Measurements from ENCODE around the gene MIPOL1. TPM values are rescaled to one million over a fixed set of nuclear protein-coding genes. Genes with fewer than 3 reads are reported as not detected.
"Not testable (repeated sequence)": the region's sequence is repeated elsewhere in the genome, so short reads cannot be mapped to it uniquely, and the experiment has no call there.

MIPOL1 gene, protein sequence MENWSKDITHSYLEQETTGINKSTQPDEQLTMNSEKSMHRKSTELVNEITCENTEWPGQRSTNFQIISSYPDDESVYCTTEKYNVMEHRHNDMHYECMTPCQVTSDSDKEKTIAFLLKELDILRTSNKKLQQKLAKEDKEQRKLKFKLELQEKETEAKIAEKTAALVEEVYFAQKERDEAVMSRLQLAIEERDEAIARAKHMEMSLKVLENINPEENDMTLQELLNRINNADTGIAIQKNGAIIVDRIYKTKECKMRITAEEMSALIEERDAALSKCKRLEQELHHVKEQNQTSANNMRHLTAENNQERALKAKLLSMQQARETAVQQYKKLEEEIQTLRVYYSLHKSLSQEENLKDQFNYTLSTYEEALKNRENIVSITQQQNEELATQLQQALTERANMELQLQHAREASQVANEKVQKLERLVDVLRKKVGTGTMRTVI
- 1 to 10 TPM; 1.8 to 3.1 (median 2.0) TPM for polyA plus RNA-seq

- 1 to 2% (median 2%) methylated on average over 70 of the region's 70 CpGs for whole genome bisulfite sequencing, 3 donors
Observed at GRCh38 chr14:37197421-37198272, at the start of gene MIPOL1. MIPOL1 (plus strand) TSS chr14:37197937; CDS start chr14:37247889, 49,952 bp downstream.

DNA sequence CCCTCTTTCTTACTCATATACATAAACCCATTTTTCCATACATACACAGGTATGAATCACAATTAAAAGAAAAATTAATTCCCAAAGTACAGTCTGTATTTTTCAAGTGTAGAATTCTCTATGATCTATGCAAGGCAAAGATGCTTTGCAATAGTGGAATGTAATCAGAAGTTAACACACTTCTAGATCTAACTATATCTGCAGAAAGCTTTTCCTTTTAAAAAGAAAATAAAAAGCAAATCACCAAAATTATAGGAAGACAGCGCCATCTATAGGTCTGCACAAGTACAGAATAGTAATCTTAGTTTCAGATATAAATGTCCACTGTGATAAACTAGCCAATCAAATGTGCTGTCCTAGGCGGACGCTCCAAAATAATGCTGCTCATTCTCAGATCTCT lies 47.3 kb upstream of the MIPOL1 start:
- 1 to 2% (median 1%) methylated on average over 3 of the region's 3 CpGs for WGBS, 3 donors
- H3K27ac ChIP-seq (ENCODE audit: low read depth, low read length): no peak overlapping the region

More at GRCh38 chr14:37197421-37198272, at the start of gene MIPOL1:
- no peak within 1 kb of the TSS for H3K27ac ChIP-seq (ENCODE audit: low read depth, low read length)

DNA sequence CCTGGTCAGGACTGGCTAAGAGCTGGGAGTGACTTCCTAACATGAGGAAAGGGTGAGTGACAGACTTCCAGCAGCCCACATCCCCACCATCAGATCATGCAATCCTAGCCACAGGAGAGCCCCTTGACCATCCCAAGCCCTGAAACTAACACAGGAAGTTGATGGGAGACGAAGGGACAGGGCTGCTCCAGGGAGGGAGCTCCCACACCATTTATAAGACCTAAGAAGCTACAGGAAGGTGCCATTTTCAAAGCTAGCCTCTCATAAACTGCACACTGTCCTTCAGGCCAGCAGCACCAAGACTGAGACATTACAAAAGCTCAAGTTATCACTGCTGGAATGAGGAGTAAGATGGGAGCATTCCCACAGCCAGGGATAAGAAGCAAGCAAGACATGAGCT lies 44.7 kb upstream of the MIPOL1 start:
- WGBS, 3 donors: 29 to 47% (median 32%) methylated on average over 1 of the region's 1 CpG
- no peak overlapping the region for H3K27ac ChIP-seq (ENCODE audit: low read depth, low read length)

GRCh38 chr14:37153483-37153882 lies 44.3 kb upstream of the MIPOL1 start:
- no peak overlapping the region for H3K27ac ChIP-seq (ENCODE audit: low read depth, low read length)

DNA sequence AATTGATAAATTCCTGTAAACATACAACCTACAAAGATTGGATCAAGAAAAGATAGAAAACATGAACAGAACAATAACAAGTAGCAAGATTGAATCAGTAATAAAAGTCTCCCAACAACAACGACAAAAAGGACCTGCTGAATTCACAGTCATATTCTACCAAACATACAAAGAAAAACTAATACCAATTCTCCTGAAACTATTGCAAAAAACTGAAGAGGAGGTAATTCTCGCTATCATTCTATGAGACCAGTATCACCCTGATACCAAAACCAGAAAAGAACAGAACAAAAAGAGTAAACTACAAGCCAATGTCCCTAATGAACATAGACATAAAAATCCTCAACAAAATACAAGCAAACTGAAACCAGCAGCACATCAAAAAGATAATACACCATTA lies 39.8 kb upstream of the MIPOL1 start:
- 84 to 89% (median 87%) methylated on average over 2 of the region's 2 CpGs for WGBS, 3 donors
- no peak overlapping the region for H3K27ac ChIP-seq (ENCODE audit: low read depth, low read length)

More at GRCh38 chr14:37153483-37153882, 44.3 kb upstream of the MIPOL1 start:
- WGBS, 3 donors: 79 to 86% (median 80%) methylated on average over 5 of the region's 5 CpGs

DNA sequence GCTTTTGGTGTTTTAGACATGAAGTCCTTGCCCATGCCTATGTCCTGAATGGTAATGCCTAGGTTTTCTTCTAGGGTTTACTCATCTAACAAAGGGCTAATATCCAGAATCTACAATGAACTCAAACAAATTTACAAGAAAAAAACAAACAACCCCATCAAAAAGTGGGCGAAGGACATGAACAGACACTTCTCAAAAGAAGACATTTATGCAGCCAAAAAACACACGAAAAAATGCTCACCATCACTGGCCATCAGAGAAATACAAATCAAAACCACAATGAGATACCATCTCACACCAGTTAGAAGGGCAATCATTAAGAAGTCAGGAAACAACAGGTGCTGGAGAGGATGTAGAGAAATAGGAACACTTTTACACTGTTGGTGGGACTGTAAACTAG lies 35.4 kb upstream of the MIPOL1 start:
- H3K27ac ChIP-seq (ENCODE audit: low read depth, low read length): not testable (repeated sequence)
- WGBS, 3 donors: 80% methylated on average over 1 of the region's 2 CpGs; no CpG with 5 or more reads in 2 of the 3 donors

GRCh38 chr14:37165794-37166193 lies 31.9 kb upstream of the MIPOL1 start:
- H3K27ac ChIP-seq (ENCODE audit: low read depth, low read length): no peak overlapping the region
- WGBS, 3 donors: 78 to 84% (median 83%) methylated on average over 3 of the region's 3 CpGs

- 77 to 80% (median 80%) methylated on average over 10 of the region's 10 CpGs for WGBS, 3 donors
- H3K27ac ChIP-seq (ENCODE audit: low read depth, low read length): no peak overlapping the region
Observed at GRCh38 chr14:37167151-37168047, 30.3 kb upstream of the MIPOL1 start.

- H3K27ac ChIP-seq (ENCODE audit: low read depth, low read length): no peak overlapping the region
- 75 to 86% (median 85%) methylated on average over 4 of the region's 4 CpGs for WGBS, 3 donors
Observed at GRCh38 chr14:37168721-37169120, 29.0 kb upstream of the MIPOL1 start.

DNA sequence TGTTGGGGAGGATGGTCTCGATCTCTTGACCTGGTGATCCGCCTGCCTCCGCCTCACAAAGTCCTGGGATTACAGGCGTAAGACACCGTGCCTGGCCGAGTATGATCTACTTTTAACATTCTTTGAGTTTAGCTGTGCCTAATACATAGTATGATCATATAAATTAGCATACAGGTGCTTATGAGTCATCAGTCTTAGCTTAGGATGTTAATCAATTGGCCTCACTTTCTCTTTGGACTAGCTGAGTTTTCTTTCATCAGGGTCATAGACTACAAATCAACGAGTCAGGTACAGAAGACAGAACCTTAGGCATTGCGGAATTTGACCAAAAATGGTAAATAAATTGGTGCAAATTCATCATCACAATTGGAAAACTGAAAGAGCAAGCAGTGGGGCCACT lies 27.5 kb upstream of the MIPOL1 start:
- no peak overlapping the region for H3K27ac ChIP-seq (ENCODE audit: low read depth, low read length)
- 91 to 94% (median 92%) methylated on average over 8 of the region's 8 CpGs for WGBS, 3 donors

- WGBS, 3 donors: 77 to 79% (median 78%) methylated on average over 9 to 10 of the region's 10 CpGs
- no peak overlapping the region for H3K27ac ChIP-seq (ENCODE audit: low read depth, low read length)
Observed at GRCh38 chr14:37170993-37171392, 26.7 kb upstream of the MIPOL1 start.

- WGBS, 3 donors: 2 to 6% (median 2%) methylated on average over 6 of the region's 6 CpGs
- no peak overlapping the region for H3K27ac ChIP-seq (ENCODE audit: low read depth, low read length)
Observed at GRCh38 chr14:37171678-37172023, 26.1 kb upstream of the MIPOL1 start.

GRCh38 chr14:37172024-37172869 lies 25.5 kb upstream of the MIPOL1 start, which contains the start of gene SLC25A21:
SLC25A21 (minus strand) TSS chr14:37172606.
- WGBS, 3 donors: 1 to 2% (median 1%) methylated on average over 66 of the region's 66 CpGs
- no peak within 1 kb of the TSS for H3K27ac ChIP-seq (ENCODE audit: low read depth, low read length)

GRCh38 chr14:37172936-37173614 lies 24.7 kb upstream of the MIPOL1 start:
- H3K27ac ChIP-seq (ENCODE audit: low read depth, low read length): no peak overlapping the region

DNA sequence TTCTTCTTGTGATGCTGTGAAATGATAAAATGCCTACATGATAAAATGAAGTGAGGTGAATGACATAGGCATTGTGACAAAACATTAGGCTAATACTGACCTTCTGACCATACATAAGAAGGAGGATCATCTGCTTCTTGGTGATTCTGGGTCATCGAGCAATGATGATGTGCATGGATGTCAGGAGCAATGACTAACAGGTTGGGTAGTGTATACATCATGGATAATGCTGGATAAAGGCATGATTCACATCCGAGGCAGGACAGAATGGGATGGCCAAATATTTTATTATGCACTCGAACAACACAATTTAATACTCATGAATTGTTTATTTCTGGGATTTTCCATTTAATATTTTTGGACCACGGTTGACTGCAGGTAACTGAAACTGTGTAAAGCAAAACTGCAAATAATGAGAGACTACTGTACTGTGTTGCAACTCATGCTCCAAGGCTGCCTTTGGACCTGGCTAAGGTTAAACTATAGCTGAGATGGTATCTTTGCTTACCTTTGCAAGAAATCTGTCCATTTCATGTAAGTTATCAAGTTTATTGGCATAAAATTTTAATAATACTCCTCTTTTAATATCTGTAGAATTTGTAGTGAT lies 17.7 kb upstream of the MIPOL1 start:
- 86 to 92% (median 87%) methylated on average over 4 of the region's 4 CpGs for WGBS, 3 donors
- no peak overlapping the region for H3K27ac ChIP-seq (ENCODE audit: low read depth, low read length)

More at GRCh38 chr14:37172936-37173614, 24.7 kb upstream of the MIPOL1 start:
- WGBS, 3 donors: 59 to 81% (median 66%) methylated on average over 5 of the region's 5 CpGs

DNA sequence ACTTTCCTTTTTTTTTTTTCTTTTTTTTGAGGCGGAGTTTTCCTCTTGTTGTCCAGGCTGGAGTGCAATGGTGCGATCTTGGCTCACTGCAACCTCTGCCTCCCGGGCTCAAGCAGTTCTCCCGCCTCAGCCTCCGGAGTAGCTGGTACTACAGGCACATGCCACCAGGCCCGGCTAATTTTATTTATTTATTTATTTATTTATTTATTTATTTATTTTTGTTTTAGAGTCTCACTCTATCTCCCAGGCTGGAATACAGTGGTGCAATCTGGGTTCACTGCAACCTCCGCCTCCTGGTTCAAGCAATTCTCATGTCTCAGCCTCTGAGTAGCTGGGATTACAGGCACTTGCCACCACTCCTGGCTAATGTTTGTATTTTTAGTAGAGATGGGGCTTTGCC lies 16.9 kb upstream of the MIPOL1 start:
- WGBS, 3 donors: 94 to 95% (median 94%) methylated on average over 7 of the region's 7 CpGs
- not testable (repeated sequence) for H3K27ac ChIP-seq (ENCODE audit: low read depth, low read length)
